Endothelial cell of umbilical vein (primary cell): ENCODE measurements around the gene NUP153.

Source experiments
- CTCF ChIP-seq, 2 donors: IDR thresholded peaks; 1 replicate in 1 of 2; 2 replicates in 1 of 2; pipeline ENCODE4 v1.5.1; 2011; ENCODE audit warnings: low read length in 2 of 2, mild to moderate bottlenecking in 2 of 2, moderate library complexity in 2 of 2, control low read depth in 1 of 2, inconsistent platforms in 1 of 2, low read depth in 1 of 2; ENCODE audit not compliant: insufficient read depth in 1 of 2; ENCODE audit errors: extremely low read depth in 1 of 2
- FOS ChIP-seq: IDR thresholded peaks from 2 replicates; pipeline ENCODE4 v1.6.1; 2011; ENCODE audit warnings: mild to moderate bottlenecking, low read length, moderate library complexity, borderline replicate concordance; ENCODE audit not compliant: insufficient read depth
- GATA2 ChIP-seq: IDR thresholded peaks from 2 replicates; pipeline ENCODE4 v1.7.0; 2011; ENCODE audit warnings: low read depth, mild to moderate bottlenecking, moderate library complexity, mixed read lengths, low read length; ENCODE audit not compliant: insufficient read length, insufficient read depth
- JUN ChIP-seq: IDR thresholded peaks from 2 replicates; pipeline ENCODE4 v1.6.1; 2011; ENCODE audit warnings: borderline replicate concordance, low read depth; ENCODE audit not compliant: insufficient read length, insufficient read depth
- POLR2A ChIP-seq: IDR thresholded peaks from 2 replicates; pipeline ENCODE4 v1.6.1; 2012; ENCODE audit warnings: low read depth, mild to moderate bottlenecking, control low read depth, low read length
- POLR2AphosphoS5 ChIP-seq: IDR thresholded peaks from 2 replicates; pipeline ENCODE4 v1.6.1; 2012; ENCODE audit warnings: low read depth, mild to moderate bottlenecking, control low read depth, low read length, moderate library complexity; ENCODE audit not compliant: insufficient read depth

- TF ChIP-seq GATA2: no peak
- TF ChIP-seq CTCF (IDR thresholded peaks at IDR 0.05; ENCODE audit: extremely low read depth in 1 of 2, insufficient read depth in 1 of 2, low read depth in 1 of 2, low read length in 2 of 2): no peak
- no peak for TF ChIP-seq POLR2A
- no peak for TF ChIP-seq POLR2AphosphoS5
- TF ChIP-seq JUN: peak; percentile 2
- no peak for TF ChIP-seq FOS
Observed at GRCh38 chr6:17640477-17640917, 66.2 kb downstream of the NUP153 start.
